Liver (tissue), 3 donors: ENCODE results near the gene SORCS2.

ENCODE experiments used
- CTCF ChIP-seq: fragments of 150-350 bp; IDR thresholded peaks from 2 replicates; pipeline ENCODE4 v1.5.1; 2017; ENCODE audit warnings: improper control_type of control experiment, low read depth, low read length; ENCODE audit not compliant: missing input control
- FOXA1 ChIP-seq: IDR thresholded peaks from 2 replicates; pipeline ENCODE4 v1.6.1; 2016; ENCODE audit warnings: antibody characterized with exemption
- GABPA ChIP-seq, 2 donors: IDR thresholded peaks in 1 of 2; conservative IDR thresholded peaks in 1 of 2; 2 replicates each; pipeline ENCODE4 v1.6.1; 2016; ENCODE audit warnings: antibody characterized with exemption in 2 of 2, mild to moderate bottlenecking in 1 of 2, moderate library complexity in 1 of 2
- JUND ChIP-seq, 2 donors: IDR thresholded peaks; 2 replicates each; pipeline ENCODE4 v1.6.1; 2016; ENCODE audit warnings: antibody characterized with exemption in 2 of 2
- REST ChIP-seq: IDR thresholded peaks from 2 replicates; pipeline ENCODE4 v1.6.1; 2016; ENCODE audit warnings: antibody characterized with exemption, mild to moderate bottlenecking
- YY1 ChIP-seq: IDR thresholded peaks from 2 replicates; pipeline ENCODE4 v1.6.1; 2016; ENCODE audit warnings: antibody characterized with exemption, mild to moderate bottlenecking
- donor health status: healthy.
- donor health status: healthy.

- TF ChIP-seq CTCF = no peak
- no peak for TF ChIP-seq YY1
- TF ChIP-seq REST = no peak
- no peak for TF ChIP-seq JUND (IDR thresholded peaks at IDR 0.05)
- TF ChIP-seq FOXA1 = no peak
- no peak for TF ChIP-seq GABPA (IDR thresholded peaks at IDR 0.05 in 1 of 2, conservative IDR thresholded peaks at IDR 0.05 in 1 of 2)
Observed at GRCh38 chr4:7689773-7690693, 497.7 kb downstream of the SORCS2 start.
